Measurements from ENCODE around the gene KAT6B.
"Not testable (repeated sequence)": the region's sequence is repeated elsewhere in the genome, so short reads cannot be mapped to it uniquely, and the experiment has no call there.

Gene KAT6B

DNA sequence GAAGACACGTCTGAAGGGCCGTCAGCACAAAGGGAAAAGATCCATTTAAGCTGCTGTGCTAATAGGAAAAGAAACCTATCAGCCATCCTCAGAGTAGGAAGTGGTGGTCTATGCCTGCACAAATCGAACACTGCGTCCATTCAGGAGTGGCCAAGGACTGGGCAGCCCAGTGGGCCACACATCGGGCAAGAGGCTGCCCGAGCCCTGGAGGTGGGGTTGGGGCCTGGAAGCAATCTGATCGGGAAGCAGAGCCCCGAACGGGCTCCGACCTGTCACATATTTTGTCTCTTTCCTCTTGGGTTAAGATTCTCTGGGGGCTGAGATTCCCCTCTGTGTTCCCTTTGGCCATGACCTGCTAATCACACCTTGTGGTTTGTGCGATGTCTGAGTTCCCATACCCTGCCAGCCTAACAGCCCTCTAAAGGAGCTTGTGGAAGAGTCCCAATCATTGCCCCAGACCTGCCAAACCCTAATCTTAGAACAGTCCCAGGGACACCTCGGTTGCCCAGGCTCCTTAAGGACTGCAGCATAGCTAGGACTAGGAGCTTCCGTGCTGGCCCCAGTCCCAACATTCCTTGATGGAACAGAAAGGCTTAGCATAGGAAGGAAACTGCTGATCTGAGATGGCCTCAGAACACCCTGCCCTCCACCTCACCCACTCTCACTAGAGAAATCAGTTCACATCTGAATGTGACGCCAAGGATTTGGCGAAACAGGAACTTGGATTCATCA, 207.2 kb downstream of the KAT6B start:
- DNase-seq (ENCODE audit: low spot score) (no peak), FAIRE-seq (no peak)

DNA sequence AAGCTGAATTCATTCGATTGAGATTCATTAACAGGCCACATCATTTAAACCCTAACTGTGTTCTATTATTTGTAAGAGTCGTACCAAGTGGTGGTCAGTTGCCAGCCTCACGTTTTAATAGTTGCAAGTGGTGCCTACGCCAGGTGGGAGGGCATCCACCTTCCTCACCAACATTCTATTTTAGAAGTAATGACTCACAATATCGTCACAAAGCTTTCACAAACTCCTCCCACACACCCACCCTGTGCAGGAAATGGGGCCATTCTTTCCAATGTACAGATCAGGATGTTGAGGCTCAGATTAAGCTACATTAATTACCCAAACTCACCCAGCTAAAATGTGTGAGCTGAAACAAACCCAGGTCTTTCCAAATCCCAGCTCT, 207.7 kb downstream of the KAT6B start:
- no peak for FAIRE-seq
- DNase-seq (ENCODE audit: low spot score), result no peak

DNA sequence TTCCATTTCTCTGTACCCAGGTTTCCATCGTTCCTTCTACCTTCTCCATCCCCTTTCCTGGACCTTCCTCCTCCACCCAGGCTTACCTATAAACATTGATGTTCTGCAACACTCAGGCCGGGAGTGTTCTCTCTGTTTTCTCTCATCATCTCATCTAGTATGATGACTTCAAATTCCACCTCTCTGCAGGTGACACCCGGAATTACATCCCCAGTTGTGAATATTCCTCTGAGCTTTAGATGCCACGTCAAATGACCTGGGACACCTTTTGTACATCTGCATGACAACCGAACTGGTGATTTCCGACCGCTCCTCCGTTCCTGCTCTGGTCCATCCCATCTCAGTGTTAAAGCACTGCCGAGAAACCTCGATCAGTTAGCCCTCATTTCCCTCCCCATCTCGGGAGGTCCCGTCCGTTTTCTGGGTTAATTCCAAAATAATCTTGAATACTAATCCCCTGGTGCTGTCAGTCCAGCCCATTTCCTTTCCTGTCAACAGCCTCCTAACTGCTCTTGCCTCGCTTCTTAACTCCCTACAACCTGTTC, 208.4 kb downstream of the KAT6B start:
- FAIRE-seq (no peak), DNase-seq (ENCODE audit: low spot score) (no peak)

DNA sequence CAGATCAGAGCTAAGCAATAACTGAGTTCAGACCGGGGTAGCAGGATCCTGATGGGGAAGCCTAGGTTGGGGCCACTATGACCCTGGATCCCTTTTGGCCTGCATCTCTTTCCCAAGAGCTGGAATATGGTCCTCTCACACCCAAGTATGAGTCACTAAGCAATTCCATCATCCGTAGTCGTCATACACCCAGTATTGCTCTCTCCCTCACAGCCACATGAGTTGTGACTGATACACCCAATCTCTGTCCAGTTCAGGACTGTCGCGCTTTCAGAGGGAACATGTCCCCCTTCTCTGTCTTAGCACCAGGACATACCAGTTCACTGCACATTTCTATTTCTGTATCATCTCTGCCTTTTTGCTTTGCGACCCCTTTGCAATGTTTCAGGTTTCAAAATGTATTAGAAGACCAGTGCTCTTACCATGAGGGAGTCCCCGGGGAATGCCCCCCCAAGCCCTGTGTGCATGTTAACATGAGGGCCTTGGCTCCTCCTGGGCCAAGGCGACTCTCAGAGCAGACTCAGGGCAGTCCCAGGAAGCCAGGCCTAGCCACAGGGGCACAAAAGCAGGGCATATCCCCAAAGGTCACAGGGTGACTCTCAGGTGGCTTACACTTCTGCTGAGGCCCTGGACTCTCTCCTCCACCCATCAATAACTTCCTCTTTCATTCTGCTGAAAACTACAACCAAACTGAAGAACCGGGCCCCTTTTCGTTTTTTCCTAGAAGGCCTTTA, 209.7 kb downstream of the KAT6B start:
- FAIRE-seq (no peak), DNase-seq (ENCODE audit: low spot score) (no peak)

DNA sequence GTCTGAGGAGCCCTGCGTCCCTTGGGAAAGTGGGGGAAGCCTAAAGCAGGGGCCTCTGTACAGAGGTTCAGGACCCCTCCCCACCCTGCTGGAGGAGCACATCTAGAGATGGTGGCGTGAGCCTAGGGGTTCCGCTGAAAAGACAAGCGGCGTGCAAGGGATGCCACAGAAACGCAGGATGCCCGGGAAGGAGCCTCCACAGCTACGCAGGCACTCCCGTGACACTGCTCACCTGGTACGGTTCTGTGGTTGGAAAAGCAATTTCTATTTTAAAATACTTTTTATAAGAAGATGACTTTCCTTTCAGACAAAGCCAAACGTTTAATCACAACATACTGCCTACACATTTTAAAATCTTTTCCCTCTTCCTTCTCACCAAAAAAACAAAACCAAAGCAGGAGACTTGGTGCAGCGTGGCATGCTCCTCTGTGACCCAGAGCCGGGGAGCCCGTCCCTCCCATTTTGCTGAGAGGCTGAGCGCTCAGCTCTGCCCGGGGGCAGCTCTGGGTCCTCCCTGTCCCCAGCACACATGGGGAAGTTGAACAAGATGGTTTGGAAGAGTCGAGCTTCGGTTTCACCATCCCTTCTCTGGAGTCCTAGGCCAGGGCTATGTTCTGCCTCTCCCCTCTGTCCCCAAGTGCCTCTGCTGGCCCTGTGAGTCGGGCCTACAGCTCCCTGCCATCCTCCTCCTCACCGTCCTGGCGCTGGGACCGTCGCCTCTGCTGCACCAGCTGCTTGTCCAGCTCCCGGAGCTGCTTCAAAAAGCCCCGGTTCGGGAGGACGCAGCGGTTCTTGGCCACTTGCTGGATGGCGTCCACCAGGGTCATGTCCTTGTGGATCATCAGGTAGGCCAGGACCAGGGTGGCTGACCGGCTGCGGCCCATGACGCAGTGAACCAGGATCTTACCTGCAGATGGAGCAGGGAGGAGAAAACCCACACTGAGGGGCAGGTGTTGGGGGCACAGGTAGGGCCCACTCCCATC, 211.1 kb downstream of the KAT6B start:
- DNase-seq (ENCODE audit: low spot score) (no peak), FAIRE-seq (no peak)

DNA sequence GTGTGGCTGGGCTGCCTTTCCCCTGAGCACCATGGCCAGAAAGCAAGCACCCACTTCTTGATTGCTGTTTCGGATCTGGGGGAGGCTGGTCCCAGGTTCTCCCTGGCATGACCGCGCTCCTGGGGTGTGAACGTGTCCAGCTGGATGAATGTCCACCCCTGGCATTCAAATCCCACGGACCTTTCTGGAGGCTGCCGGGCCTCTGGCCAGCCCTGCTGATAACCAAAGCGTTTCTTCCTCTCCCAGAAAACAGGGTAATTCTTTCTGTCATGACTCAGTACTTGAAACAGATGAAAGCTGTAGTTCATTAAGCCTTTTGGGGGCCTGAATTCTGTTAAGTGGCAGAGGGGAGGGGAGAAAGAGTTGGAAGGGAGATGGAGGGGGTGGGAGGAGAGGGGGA, 211.9 kb downstream of the KAT6B start:
- DNase-seq (ENCODE audit: low spot score), result no peak
- FAIRE-seq, result no peak

DNA sequence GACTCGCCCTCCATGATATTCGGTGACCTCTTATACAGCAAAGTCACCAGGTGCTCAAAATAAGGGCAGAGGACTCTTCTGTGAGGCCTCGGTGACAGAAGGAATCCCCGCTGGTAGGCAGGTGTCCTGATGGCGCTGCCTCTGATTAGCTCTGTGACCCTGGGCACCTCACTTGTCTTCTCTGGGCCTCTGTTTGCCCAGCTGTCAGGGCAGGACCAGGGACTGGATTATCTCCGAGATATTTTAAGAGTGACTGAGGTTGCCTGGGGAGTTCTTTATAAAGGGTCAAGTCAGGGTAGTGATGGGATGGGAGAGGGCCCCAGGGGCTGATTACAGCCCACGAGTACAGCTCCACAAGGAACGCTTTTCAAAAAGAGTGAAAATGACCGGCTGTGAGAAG, 214.2 kb downstream of the KAT6B start:
- FAIRE-seq, result no peak
- DNase-seq (ENCODE audit: low spot score), result no peak

DNA sequence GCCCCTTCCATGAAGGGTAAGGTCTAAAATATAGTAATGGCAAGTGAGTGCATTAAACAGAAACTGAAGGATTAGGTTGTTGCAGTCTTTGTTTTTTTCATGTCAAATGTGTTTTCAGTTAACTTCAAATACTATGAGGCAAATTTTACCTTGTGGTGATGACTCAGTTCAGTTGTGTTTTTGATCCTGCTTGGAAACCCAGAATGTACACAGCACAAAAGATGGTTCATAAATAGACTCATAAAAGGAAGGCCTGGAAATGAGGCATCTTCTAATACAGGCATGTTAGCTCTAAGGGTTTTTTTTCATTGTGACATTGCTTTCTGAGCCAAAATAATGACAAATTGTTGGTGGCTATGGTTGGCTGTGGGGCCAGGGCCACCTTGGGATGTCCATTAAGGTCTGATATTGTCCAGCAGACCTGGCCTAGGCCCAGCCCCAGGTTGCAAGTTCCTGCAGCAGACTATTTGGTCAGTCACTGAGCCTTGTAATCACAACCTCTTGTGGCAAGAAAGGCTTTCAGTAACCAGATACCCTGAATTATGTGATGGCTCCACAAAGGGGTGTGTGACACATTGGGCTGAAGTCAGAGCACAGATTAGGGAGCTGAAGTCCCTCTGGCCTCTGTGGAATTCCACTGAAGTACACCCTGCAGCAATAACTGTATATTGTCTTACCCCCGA, 216.0 kb downstream of the KAT6B start:
- DNase-seq (ENCODE audit: low spot score), result no peak

DNA sequence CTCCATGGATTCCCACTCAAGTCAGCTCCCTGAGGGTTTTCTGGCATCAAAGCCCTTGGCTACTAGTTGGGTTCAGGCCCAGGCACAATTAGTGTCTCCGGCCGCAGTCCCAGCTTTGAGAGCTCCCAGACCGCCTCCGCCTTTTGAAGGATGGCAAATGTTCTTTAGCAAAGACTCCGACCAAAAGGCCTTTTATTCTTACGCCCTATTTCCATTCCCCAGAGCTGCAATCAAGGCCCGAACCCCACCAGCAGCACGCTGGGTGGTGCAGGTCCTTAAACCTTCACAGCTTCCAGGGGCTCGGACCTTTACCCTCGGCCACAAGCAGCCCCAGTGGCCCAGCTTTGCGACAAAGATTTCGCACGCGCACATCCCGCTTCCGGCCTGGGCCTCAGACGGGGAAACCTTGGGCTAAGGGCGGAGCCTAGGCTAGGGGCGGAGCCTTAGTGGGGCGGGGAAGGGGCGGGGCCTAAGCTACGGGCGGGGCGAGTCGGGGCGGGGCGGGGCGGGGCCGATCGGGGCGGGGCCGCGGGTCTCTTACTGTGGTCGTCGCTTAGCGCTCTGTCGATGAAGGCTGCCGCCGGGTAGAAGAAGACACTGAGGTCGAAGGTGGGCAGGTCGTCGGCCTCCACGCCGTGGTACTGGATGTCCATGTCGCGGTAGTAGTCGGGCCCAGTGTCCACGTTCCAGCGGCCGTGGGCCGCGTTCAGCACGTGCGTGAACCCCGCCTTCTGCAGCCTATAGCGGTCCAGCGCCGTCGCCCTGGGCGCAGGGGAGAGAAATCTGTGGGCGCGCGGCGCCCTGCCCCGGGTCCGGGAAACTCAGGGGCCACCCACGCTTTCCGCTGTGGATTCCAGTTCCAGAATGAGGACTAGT, 217.1 kb downstream of the KAT6B start:
- no peak for DNase-seq (ENCODE audit: low spot score)
- no peak for FAIRE-seq

More for the DNA sequence above, 216.0 kb downstream of the KAT6B start:
- no peak for FAIRE-seq

DNA sequence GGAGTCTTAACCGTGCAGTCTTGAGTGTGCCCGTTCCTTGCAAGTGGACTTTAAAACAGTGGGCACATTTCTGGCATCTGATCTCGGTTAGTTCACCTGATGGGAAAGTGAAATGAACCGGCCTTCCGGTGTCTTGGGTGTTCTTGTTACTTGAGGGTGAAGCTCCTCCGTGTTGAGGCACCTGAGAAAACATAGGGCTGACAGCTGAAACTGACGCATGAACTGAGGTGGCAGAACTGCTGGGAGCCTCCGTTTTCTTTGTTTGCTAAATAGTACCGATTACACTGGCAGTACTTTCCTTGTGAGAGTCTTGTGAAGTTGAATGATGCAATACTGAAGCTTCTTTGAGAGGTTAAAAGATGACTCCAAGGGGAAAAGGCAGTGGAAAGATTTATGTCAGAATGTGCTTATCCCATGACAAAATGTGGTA, 222.3 kb downstream of the KAT6B start:
- FAIRE-seq (no peak), DNase-seq (ENCODE audit: low spot score) (no peak)

DNA sequence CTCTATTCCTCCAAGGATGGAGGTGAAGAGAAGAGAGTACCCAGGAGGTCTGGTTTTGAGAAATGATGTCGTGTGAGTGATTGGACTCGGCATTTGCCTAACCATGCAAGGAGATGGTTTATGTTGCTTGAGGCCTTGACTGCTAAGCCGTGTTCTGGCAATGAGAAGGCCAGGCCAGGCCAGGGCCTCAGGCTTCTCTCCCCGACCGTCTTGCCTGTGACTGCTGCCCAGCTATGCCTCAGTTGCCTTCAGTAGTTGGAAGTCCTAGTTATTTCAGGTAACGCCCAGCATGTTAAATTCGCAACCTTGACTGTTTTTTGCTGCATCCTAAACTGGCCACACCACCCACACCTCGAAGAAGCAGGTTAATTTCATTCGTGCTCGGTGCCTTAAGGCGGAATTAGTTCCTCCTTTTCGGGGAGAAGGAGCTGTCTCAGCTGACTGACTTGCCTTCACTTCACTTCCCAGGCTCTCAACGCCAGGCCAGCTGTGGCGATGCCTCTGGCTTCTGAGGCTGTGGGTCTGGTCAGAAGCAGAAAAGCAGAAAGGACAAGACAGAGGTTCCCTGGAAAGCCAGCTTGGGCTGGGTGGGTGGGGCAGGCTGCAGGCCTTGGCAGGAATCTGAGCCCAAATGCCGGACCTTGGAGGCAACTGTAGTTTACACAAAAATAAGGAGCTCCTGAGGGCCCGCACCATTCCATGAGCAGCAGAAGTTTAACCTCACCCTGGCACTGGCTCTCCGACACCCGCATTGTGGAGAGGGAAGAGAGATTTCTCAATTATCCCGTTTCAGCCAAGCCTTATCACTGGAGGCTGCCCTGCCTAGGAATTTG, 223.1 kb downstream of the KAT6B start:
- DNase-seq (ENCODE audit: low spot score) (no peak), FAIRE-seq (no peak)

DNA sequence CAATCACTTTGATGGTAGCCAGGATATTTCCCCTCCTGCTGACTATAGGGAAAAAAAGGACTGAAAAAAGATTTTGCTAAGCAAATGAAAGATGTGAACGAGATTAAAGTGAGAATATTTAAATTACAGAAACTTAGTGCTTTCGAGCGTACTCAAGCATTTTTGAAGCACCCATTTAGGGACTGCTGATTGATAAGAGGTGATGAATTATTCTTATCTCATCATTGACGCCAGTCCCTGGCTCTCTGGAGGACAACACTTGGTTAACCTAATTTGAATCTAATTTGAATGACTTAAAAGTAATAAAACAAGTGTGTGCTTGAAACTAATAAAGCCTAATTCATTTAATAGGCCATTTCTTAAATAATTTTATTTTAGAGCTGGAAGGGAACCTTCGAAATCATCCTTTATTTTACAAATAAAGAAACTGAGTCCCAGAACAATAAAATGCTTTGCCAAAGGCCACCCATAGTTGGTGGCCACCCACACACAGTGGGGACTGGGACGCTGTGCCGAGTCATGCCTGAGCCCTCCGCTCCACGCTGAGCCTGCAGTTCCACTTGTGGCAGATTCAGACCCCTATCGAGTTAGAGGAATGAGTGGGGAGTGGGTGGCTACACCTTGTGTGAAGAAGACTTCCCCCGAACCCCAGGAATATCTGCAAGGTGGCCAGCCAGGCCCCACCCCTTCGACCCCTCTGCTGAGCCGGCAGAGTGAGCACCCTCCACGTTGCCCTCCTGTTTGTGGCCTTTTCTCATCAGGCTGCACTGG, 223.9 kb downstream of the KAT6B start:
- FAIRE-seq, result no peak
- DNase-seq (ENCODE audit: low spot score), result no peak

DNA sequence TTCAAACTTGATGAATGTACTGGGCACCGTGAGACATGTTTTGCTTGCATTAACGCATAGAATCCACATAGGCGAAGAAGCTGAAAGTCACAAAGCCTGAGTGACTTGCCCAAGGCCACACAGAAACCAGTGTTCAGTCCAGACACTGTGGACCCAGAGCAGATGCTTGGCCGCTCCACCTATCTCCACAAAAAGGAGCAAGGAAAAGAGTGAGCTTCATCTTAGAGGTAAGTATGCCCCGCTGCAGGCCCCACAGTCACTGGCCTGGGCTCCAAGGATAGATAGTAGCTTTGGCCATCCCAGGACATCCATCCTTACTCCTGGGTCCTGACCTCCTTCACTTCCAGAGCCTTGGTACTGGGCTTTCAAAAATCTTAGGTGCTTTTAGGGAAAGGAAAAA, 224.9 kb downstream of the KAT6B start:
- DNase-seq (ENCODE audit: low spot score) (no peak), FAIRE-seq (no peak)

DNA sequence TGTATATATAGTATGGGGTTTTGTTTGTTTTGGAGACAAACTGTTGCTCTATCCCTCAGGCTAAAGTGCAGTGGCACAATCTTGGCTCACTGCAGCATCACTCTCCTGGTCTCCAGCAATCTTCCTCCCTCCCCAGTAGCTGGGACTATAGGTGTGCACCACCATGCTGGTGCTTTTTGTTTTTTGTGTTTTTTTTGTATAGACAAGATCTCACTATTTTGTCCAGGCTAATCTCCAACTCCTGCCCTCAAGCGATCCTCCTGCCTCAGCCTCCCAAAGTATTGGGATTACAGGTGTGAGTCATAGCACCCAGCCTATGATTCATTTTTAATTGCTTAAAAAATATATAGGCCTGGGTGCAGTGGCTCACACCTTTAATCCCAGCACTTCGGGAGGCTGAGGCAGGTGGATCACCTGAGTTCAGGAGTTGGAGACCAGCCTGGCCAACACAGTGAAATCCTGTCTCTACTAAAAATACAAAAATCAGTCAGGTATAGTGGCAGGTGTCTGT, 229.6 kb downstream of the KAT6B start:
- not testable (repeated sequence) for DNase-seq (ENCODE audit: low spot score); FAIRE-seq

DNA sequence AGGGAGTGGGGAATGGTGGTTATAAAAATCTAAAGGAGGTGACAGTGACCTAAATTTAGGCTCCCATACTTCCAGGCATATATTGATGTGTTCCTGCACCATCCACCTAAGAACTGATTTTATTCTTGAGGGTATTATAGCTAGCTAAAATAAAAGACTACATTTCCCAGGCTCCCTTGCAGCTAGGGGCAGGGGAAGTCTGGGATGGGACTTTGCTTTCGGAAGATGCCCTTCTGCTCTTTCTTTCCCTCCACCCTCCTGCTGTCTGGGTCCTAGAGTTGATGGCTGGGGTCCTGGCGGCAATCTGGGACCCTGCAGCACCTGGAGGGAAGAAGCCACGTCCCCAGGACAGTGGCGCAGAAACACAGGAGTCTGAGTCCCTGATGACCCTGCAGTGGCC, 231.3 kb downstream of the KAT6B start:
- FAIRE-seq (no peak), DNase-seq (ENCODE audit: low spot score) (no peak)

DNA sequence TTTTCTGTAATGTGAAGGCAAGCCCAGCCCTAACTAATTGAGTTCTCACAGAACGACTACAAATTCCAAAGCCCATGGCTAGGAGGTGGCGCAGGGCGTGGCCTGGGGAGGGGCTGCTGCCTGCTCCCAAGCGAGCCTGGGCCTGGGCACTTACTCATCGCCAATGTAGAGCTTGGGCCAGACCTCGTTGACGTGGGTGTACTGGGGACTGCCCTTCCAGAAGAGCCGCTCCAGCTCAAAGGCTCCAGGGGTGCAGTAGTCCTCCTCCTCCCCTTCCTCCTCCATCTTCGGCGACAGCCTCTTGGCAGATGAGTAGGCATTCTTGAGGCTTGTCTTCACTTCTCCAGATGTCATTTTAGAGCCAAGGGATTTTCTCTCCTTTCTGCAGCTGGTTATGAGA, 231.8 kb downstream of the KAT6B start:
- no peak for DNase-seq (ENCODE audit: low spot score)
- no peak for FAIRE-seq

DNA sequence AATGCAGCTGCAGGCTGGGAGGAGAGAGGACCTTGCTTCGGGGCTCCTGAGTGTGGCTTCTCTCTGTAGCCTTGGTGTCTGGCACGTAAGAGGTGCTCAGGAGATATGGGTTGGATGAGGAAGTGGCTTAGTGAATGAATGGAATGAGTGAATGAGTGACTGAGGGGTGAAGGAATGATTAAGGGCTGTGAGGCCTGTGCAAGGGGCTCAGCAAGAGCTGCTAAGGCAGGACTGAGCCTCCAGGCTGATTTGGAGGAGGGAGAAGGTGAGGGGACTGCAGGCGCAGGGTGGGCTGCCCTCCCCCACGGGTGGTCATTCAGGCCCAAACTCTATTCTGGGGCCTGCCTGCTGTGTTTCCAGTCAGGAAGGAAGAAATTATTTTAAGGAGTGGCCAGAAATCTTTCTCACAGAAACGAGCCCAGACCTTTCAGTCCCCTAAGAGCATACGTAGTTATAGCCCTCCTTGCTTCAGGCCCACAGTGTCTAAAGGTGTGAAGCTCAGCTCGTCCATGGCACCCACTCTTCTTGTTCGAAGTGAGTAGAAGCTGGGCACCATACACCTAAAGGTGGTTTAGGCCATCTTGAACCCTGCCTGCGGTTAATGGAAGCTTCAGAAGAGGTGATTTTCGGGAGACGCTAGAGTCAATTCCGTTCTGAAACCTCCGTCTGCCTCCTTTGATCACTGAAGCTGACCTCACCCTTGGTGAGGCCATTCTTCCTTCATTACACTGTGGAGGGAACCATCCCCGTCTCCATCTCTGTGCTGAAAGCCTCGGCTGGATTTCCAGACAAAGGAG, 235.5 kb downstream of the KAT6B start:
- no peak for FAIRE-seq

More for the DNA sequence above, 235.5 kb downstream of the KAT6B start:
- DNase-seq (ENCODE audit: low spot score), result no peak

Measured in RCC 7860 (cell line).